GM18507 (cell line): ENCODE results near the gene C1orf216.
"Not testable (repeated sequence)": the region's sequence is repeated elsewhere in the genome, so short reads cannot be mapped to it uniquely, and the experiment has no call there.

Source experiments
- DNase-seq: peaks from one replicate; pipeline ENCODE4 v3.0.0; 2011; ENCODE audit warnings: low read depth; ENCODE audit not compliant: insufficient read length; ENCODE audit errors: extremely low spot score
- FAIRE-seq: peaks from 2 replicates; lab custom pipeline; 2011; peaks lifted over from hg19 to GRCh38; lab: Jason Lieb, UNC

C1orf216 gene

DNA sequence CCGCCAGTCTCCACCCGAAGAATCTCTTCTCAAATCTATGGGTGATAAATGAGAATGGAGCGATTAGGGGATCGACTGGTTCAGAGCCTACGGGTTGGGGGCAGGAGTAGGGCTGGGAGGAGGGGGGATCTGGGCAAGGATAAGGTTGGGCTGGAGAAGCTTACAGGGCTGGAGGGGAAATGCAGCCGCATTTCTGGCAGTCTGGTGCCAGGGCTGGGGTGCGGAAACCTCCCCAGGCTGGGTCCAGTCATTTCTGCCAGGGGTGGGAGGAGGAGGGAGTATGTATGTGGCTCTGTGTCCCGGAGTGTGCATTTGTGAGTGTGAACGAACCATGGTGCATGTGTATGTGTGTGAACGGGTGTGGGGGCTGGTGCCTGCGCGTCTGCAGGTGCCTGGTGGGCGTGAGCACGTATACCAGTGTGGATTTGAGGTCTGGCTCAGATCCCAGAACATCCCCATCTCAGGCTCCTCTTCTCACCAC is 10.2 kb downstream of the C1orf216 start:
- DNase-seq = no peak
- FAIRE-seq = no peak

DNA sequence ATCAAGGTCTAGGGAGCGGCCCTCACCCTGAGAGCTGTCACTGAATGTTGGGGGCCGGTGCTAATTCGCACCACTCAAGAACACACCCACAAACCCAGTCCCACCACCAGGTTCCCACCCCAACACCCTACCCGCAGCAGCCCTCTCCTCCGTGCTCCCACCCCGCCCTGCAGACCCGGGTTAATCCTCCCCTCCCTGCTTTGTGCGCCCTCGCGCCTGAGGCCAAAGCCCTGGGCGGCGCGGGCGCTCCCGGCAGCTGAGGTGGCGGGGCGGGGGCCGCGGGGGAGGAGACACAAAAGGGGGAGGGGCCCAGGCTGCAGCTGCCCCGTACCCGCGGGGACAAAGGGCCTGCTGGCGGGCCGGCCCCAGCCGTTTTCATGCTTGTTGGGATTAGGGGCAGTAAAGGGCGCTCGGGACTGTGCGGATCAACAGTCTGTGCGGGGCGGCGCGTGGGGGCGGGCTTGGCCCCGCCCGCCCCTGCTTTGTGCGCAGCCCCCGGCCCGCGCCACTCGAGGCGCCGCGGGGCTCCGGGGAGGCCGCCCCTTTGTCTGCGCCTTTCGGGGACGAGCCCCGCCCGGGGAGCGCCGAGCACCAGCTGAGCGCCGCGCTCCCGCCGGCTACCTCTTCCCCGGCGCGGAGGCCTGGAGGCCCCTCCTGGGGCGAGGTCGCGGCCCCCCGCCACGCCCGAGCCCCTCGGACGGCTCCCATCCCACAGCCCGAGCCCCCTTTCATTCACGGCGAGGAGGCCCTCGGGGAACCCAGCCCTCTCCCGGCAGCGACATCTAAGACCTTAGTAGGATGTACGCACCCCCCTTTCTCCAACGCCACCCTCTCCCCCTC is 10.9 kb downstream of the C1orf216 start:
- FAIRE-seq = no peak

DNA sequence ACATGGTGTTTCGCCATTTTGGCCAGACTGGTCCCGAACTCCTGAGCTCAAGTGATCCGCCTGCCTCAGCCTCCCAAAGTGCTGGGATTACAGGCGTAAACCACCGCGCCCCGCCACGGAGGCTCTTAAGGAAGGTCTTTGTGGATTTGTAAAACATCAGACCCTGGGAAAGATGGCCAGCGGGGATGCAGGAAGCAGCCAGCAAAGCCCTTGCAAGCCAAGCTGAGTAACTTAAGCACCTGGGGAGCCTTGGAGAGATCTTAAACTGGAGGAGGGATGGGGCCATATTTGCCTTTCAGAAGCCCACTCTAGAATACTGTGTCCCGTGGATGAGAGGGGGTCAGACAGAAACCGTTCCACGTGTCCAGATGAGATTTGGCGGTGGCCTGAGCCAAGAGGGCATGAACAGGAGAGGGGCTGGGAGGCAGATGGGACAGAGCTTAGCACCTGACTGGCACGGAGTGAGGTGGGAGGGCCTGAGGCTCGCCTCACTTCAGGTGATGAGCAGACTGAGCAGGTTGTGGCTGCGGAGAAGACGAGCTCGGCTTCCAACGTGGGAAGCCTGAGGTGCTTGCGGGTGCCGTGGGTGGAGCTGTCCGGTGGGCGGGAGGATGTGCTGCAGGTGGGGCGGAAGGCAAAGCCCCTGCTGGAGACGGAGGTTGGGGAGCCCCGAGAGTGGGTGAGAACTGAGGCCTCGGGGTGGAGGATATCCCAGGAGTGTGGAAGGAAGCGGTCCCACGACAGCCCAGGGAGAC is 11.7 kb downstream of the C1orf216 start:
- FAIRE-seq (no peak), DNase-seq (no peak)

More for the DNA sequence above, 10.9 kb downstream of the C1orf216 start:
- DNase-seq = no peak

DNA sequence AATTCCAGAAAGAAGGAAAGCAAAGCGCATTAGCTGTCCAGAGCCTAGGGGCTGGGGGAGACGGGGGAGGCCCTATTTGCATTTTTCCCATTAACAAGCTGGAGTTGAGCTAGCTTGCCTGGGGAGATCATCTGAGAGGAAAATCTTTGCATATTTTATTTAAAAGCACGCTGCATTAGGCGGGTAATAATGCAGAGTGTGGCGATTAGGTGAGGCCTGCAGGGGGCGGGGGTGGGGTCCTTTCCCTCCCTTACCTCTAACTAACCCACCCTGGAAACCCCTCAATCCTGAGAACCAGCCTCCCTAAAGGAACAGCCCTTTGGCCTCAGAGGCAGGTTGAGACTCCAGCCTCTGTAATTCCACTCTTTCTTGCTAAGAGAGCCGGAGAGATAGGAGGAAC is 16.2 kb downstream of the C1orf216 start:
- FAIRE-seq = no peak

DNA sequence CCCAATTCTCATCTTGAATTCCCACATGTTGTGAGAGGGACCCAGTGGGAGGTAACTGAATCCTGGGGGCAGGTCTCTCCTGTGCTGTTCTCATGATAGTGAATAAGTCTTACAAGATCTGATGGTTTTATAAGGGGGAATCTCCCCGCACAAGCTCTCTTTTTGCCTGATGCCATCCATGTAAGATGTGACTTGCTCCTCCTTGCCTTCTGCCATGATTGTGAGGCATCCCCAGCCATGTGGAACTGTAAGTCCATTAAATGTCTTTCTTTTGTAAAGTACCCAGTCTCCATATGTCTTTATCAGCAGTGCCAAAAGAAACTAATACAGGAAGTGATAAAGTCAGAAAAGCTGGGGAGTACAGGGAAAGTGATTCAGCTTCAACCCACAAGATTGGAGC is 19.5 kb downstream of the C1orf216 start:
- not testable (repeated sequence) for FAIRE-seq, DNase-seq

More for the DNA sequence above, 16.2 kb downstream of the C1orf216 start:
- no peak for DNase-seq

DNA sequence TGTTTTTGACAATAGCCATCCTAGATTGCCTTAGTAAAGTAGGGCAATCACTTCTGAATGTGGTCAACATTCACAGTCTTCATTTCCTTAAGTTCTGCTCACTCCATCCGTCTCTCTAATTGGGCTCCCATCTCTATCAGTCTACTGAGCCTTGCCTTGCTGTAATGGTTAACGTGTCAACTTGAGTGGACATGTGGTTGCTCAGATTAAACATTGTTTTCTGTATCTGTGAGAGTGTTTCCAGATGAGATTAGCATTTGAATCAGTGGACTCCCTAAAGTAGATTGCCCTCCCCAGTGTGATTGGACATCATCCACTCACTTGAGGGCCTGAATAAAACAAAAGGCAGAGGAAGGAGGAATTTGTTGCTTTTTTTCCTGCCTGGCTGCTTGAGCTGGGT is 26.4 kb downstream of the C1orf216 start:
- FAIRE-seq = no peak

DNA sequence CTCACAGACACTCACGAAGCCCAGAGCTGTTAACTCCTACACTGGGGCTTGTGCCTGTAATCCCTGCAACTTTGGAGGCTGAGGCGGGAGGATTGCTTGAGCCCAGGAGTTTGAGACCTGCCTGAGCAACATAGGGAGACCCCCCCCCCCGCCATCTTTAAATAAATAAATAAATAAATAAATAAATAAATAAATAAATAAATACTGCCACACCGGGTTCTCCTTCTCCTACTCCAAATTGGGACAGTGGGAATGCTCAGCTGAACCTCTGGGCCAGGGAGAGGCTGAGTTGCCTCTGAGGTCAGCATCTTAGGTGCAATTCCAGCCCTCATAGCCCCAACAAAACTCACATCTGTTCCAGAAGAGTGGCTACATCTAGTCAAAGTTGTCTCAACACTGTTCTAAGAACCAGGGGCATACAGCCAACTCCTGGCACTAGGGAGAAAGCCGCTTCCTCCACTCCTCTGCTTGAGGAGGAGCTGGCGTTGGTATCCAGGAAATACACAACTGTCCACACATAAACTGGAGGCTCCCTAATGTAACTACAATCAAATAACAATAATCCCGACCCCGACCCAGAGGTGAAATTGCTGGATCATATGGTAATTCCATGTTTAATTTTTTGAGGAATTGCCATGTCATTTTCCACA is 27.0 kb downstream of the C1orf216 start:
- no peak for FAIRE-seq
- DNase-seq = no peak

More for the DNA sequence above, 26.4 kb downstream of the C1orf216 start:
- DNase-seq = no peak

DNA sequence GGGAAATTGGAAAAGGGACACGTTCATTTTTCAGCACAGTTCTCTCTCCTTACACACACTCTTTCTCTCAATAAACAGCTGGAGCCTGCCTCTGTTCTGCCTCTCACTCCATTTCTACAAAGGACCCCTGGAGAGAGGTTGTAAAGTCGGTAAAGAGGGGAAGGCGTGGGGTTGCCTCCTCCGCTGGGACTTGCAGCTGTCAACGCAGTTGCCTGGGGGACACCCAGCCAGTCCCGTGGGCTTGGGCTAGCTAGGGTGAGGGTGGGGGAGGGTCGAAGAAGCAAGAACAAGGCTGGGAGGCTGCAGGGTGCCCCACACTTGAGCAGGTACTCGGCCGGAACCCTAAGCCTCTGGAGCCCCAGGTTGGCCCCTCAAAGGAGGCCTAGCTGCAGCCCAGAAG is 27.6 kb downstream of the C1orf216 start:
- FAIRE-seq = no peak
- DNase-seq = no peak

DNA sequence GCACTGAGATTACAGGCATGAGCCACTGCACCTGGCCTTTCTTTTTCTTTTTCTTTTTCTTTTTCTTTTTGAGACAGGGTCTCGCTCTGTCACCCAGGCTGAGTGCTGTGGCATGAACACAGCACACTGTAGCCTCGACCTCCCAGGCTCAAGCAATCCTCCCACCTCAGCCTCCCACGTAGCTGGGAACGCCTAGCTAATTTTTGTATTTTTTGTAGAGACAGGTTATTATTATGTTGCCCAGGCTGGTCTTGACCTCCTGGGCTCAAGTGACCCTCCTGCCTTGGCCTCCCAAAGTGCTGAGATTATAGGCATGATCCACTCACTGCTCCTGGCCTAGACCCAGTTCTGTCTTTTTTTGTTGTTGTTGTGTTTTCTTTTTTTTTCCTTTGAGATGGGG is 28.6 kb downstream of the C1orf216 start:
- not testable (repeated sequence) for DNase-seq, FAIRE-seq

DNA sequence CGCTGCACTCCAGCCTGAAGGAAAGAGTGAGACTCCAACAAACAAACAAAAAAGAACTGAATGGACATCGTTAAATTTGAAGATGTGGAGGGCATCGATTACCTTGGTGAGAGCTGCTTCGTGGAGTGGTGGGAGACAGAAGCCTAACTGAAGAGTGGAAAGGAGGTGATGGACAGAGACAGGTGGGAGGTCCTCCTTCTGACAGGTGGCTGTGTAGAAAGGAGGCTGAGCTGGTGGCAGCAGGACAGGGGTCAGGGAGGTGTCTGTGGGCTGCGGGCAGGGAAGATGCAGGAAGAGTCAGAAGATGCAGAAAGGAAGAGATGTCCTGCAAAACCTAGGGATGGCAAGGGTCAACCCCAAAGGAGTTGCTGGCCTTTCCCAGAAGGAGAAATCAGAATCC is 30.5 kb downstream of the C1orf216 start:
- no peak for FAIRE-seq
- no peak for DNase-seq

DNA sequence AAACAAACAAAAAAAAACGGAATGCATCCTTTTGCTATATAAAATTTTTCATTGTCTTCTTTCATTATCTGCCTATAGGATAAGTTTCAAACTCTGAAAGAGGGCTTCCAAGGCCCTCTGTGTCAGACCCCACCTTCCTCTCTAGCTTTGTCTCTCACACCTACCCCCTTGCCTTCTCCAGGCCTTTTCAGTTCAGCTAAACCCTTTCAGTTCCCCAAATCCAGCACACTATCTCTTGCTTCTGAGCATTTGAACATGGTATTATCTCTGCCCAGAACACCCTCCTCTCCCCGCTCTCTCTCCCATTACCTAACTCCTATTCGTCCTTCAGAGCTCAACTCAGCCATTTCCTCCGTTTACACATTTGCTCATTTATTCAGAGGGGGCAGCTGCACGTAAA is 35.7 kb downstream of the C1orf216 start:
- FAIRE-seq = no peak
- no peak for DNase-seq

DNA sequence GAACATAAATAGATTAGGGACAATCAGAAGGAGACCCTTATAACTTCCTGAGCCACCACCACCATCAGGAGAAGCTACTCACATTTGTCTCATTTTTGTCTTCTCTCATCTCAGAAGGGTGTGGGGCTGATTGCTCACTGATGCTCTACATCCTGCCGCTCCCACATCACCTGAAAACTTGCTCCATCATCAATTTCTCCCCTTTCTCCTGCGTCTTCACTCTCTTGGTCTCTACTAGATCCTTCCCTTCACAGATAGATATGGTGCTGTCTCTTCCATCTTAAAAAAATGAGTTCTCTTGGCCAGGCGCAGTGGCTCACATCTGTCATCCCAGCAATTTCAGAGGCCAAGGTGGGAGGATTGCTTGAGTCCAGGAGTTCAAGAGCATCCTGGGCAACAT is 38.4 kb downstream of the C1orf216 start:
- DNase-seq = no peak
- FAIRE-seq = no peak

DNA sequence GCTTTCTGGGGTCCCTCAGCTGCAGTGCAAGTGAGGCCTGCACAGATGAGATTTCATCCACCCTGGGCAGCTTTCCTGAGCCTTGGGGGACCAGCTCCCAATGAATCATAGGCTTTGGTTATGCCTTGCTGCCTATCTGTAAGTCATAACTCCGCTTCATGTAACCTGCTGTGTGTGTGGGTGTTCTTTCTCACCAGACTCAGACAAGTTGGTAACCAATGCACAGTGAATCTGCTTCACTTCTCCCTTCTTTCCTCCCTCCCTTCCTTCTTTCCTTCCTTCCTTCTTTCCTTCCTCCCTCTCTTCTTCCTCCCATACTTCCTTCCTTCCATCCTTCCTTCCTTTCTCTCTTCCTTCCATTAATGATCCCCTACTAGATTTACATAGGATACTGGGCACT is 42.9 kb downstream of the C1orf216 start:
- FAIRE-seq (no peak), DNase-seq (no peak)

DNA sequence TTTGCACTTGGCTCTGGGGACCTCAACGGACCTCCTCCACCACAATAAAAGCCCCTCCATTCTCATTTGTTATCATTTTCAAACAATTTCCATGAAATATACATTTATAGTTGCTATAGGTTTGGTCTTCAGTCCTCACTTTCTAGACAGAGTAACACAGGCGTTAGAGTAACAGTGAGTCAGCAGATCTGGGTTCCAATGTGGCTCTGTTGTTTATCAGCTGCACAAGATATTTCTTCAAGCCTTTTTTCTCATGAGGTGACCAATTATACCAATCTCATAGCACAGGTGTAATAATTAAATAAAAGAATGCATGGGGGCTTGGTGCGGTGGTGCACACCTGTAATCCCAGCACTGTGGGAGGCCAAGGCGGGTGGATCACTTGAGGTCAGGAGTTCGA is 44.6 kb downstream of the C1orf216 start:
- no peak for DNase-seq
- no peak for FAIRE-seq

DNA sequence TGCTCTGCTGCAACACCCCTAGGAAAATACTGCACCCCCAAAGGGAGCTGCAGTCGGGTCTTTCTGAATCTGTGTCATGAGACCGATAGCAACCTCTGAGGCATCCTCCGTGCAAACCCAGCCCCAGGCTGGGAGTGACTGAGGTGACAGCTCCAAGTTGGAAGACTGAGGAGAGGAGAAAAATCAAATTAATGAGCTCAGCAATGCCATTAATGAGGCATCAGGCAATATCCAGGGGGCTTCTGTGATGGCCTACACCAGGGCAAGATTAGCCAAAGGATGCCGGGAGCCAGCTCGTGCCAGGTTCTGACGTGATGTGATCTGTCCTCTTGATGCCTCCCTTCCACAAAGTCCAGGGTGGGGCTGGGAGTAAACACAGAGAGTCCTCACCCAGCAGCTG is 46.6 kb downstream of the C1orf216 start:
- FAIRE-seq (no peak), DNase-seq (no peak)

DNA sequence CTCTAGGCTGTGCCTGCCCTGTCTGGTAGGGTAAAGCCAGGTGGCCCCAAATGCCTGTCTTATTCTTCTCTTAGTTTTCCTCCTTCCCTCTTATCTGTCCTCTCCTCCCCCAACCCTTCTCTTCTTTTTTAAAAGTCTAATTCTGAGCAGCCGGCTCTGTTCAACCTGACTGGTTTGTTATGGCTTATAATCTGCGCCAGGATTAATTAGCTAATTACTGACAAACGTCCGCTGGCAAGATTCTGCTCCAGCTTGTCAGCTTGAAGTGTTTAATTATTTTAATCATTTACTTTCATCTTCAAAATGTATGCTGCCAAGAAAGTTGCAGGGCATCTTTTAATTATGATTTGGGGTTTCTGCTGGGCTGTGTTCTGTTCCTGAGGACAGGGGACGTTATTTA is 50.2 kb downstream of the C1orf216 start:
- FAIRE-seq (no peak), DNase-seq (no peak)

DNA sequence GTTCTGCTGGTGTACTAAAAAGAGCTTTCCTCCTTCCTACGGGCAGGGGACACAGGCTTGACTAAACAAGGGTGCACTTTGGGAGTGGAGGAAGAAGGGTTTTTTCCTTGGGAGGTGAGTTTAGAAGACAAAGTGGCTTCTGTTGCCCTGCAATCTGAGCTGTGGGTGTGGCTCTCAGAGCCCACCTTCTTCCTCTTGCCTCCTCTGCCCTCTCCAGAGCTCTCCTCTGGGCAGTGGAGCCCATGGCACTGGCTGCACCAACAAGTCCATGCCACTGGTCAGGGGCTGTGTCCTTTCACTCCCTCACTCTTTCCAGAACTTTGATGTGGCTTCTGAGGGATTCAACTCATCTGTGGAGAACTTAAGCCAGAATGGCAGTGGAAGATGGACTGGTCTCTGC is 51.8 kb downstream of the C1orf216 start:
- no peak for DNase-seq
- FAIRE-seq = no peak

DNA sequence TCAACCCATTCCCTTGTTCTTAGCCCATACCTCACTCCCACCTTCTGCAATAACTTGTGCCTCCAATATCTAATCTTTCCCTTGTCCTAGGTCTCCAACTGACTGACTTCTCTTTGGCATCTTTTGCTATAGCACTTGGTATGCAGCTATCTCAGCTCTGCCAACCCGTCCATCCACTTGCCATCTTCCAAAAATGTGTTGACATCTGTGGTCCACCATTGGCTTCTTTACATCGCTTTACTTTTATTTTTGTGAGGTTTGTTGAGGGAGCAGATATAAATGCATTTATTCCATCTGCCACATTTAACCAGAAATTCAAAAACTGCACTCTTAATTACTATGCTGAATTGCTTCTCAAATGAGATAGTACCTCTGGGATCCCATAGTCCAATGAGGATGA is 52.5 kb downstream of the C1orf216 start:
- DNase-seq (no peak), FAIRE-seq (no peak)
